ENCODE data around the gene AURKA.

The AURKA gene

DNA sequence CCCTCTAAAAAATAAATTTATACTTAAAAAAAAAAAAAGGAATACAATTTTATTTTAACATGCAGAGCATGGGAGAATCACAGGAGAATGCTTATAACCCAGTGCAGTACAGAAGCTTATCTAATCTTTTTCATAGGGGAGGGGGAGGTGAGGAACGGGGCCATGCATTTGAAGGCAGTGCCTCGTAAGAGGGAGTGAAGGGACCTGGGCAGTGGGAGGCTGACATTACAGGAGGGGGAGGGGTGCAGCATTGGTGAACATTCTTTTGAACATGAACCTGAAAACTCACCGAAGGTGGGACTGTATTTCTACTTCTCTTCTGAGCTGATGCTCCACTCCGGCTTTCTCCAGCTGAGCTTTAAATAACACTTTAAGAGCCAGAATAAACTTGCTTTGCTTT lies 9.3 kb downstream of the AURKA start:
- TF ChIP-seq EZH2phosphoT487 (conservative IDR thresholded peaks at IDR 0.05; ENCODE audit: low read length): no peak
- TF ChIP-seq, protein P1, sequence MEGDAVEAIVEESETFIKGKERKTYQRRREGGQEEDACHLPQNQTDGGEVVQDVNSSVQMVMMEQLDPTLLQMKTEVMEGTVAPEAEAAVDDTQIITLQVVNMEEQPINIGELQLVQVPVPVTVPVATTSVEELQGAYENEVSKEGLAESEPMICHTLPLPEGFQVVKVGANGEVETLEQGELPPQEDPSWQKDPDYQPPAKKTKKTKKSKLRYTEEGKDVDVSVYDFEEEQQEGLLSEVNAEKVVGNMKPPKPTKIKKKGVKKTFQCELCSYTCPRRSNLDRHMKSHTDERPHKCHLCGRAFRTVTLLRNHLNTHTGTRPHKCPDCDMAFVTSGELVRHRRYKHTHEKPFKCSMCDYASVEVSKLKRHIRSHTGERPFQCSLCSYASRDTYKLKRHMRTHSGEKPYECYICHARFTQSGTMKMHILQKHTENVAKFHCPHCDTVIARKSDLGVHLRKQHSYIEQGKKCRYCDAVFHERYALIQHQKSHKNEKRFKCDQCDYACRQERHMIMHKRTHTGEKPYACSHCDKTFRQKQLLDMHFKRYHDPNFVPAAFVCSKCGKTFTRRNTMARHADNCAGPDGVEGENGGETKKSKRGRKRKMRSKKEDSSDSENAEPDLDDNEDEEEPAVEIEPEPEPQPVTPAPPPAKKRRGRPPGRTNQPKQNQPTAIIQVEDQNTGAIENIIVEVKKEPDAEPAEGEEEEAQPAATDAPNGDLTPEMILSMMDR (IDR thresholded peaks at IDR 0.05; ENCODE audit: insufficient read depth, low read length, poor library complexity, severe bottlenecking): no peak
- Histone ChIP-seq H3K4me3 (ENCODE audit: insufficient read depth, low read length, poor library complexity, severe bottlenecking) (no peak overlapping the region), H3K4me2 (ENCODE audit: low read depth, low read length, poor library complexity, severe bottlenecking) (no peak overlapping the region), H3K9ac (ENCODE audit: low read length) (no peak overlapping the region), H3K36me3 (ENCODE audit: low read length) (peaks cover 70% of the 10 kb centered on the region), H2AFZ (ENCODE audit: low read depth, low read length, severe bottlenecking) (no peak overlapping the region), H3K9me2 (replicated peaks; ENCODE audit: insufficient read depth, low read length) (no peaks in the 10 kb centered on the region), H3F3A (ENCODE audit: insufficient read depth) (no peaks in the 10 kb centered on the region), H4K20me1 (ENCODE audit: low read depth, low read length) (peaks cover 22% of the 10 kb centered on the region; the same call in 1 of the 2 replicates), H3K27ac (ENCODE audit: low read depth, low read length) (no peak overlapping the region), H3K9me3 (ENCODE audit: insufficient read depth, low read length) (no peaks in the 10 kb centered on the region), H3K27me3 (ENCODE audit: low read length) (no peaks in the 10 kb centered on the region), H3K79me2 (ENCODE audit: insufficient read depth, low read length) (peaks cover 78% of the 10 kb centered on the region)

DNA sequence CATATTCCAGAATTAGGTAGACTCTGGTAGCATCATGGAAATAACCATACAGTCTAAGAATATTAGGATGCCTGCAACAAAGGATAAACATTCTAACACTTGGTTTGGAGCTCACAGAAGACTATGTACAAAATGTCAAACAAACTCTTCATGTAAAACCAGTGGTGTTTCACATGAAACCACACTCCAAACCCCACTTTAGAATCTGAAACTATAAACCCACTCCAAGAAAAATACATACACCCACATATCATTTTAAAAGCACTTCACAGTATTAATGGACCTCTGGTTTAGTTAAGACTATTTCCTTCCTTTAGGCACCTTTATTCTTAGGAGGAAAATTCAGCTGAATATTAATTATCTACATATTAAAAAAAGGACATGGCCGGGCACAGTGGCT lies 10.5 kb downstream of the AURKA start:
- no peak for TF ChIP-seq EZH2phosphoT487 (conservative IDR thresholded peaks at IDR 0.05; ENCODE audit: low read length)
- TF ChIP-seq, protein P1 (IDR thresholded peaks at IDR 0.05; ENCODE audit: insufficient read depth, low read length, poor library complexity, severe bottlenecking): no peak
- Histone ChIP-seq H4K20me1 (ENCODE audit: low read depth, low read length) (peaks cover 19% of the 10 kb centered on the region; the same call in 1 of the 2 replicates), H3K4me3 (ENCODE audit: insufficient read depth, low read length, poor library complexity, severe bottlenecking) (no peak overlapping the region), H3K4me2 (ENCODE audit: low read depth, low read length, poor library complexity, severe bottlenecking) (no peak overlapping the region), H3K79me2 (ENCODE audit: insufficient read depth, low read length) (peaks cover 81% of the 10 kb centered on the region), H2AFZ (ENCODE audit: low read depth, low read length, severe bottlenecking) (no peak overlapping the region), H3K9ac (ENCODE audit: low read length) (no peak overlapping the region), H3K36me3 (ENCODE audit: low read length) (peaks cover 66% of the 10 kb centered on the region), H3F3A (ENCODE audit: insufficient read depth) (no peaks in the 10 kb centered on the region), H3K9me2 (replicated peaks; ENCODE audit: insufficient read depth, low read length) (no peaks in the 10 kb centered on the region), H3K27ac (ENCODE audit: low read depth, low read length) (no peak overlapping the region), H3K9me3 (ENCODE audit: insufficient read depth, low read length) (no peaks in the 10 kb centered on the region), H3K27me3 (ENCODE audit: low read length) (no peaks in the 10 kb centered on the region)

DNA sequence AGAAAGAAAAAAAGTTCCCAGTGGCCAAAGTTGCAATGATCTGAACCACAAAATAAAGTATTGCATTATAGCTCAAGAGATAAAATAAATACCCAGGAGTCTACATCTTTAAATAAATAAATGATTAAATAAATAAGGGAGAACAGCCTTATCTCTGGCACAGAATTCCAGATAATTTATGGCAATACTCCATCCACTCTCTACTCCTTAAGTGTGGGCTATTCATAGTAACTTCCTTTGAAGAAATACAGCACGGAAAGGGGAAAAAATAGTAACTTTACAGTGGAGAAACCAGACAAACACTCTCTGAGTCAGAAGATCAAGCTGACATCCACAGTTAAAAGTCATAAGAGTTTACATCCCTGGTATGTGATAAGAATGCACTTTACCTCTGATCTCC lies 11.6 kb downstream of the AURKA start:
- H2AFZ ChIP-seq (ENCODE audit: low read depth, low read length, severe bottlenecking): no peak overlapping the region
- H3K79me2 ChIP-seq (ENCODE audit: insufficient read depth, low read length): peaks cover 82% of the 10 kb centered on the region
- H3K9ac ChIP-seq (ENCODE audit: low read length): no peak overlapping the region
- TF ChIP-seq, protein P1 (IDR thresholded peaks at IDR 0.05; ENCODE audit: insufficient read depth, low read length, poor library complexity, severe bottlenecking): no peak
- TF ChIP-seq EZH2phosphoT487 (conservative IDR thresholded peaks at IDR 0.05; ENCODE audit: low read length): no peak
- H3K27me3 ChIP-seq (ENCODE audit: low read length): no peaks in the 10 kb centered on the region
- H3K4me2 ChIP-seq (ENCODE audit: low read depth, low read length, poor library complexity, severe bottlenecking): no peak overlapping the region
- peaks cover 69% of the 10 kb centered on the region for H3K36me3 ChIP-seq (ENCODE audit: low read length)
- H3K9me2 ChIP-seq (replicated peaks; ENCODE audit: insufficient read depth, low read length): no peaks in the 10 kb centered on the region
- H3F3A ChIP-seq (ENCODE audit: insufficient read depth): no peaks in the 10 kb centered on the region
- no peak overlapping the region for H3K27ac ChIP-seq (ENCODE audit: low read depth, low read length)
- H3K4me3 ChIP-seq (ENCODE audit: insufficient read depth, low read length, poor library complexity, severe bottlenecking): no peak overlapping the region
- H3K9me3 ChIP-seq (ENCODE audit: insufficient read depth, low read length): no peaks in the 10 kb centered on the region
- H4K20me1 ChIP-seq (ENCODE audit: low read depth, low read length): peaks cover 25% of the 10 kb centered on the region

All from SU-DHL-6 (cell line).